ENCODE measurements around the gene CRTAC1. TPM values are rescaled to one million over a fixed set of nuclear protein-coding genes. Genes with fewer than 3 reads are reported as not detected.

CRTAC1 gene
- total RNA-seq, 4 donors from 2014 or later: 0.41 to 0.79 TPM; not detected in 2

GRCh38 chr10:97882142-97883091 lies 148.0 kb downstream of the CRTAC1 start:
- in situ Hi-C loops (cut with MboI; ENCODE audit: low pct_ligation_motif_present in 1 of 4, low pct_unique_long_range_greater_than_20kb in 1 of 4, low sequenced_read_pairs in 3 of 4): no loop called here
- no peaks in the 10 kb centered on the region for H3K4me1 ChIP-seq
- intact Hi-C loops (cut with DNase I; ENCODE audit: low total_unique reads): no loop called here
- TF ChIP-seq CTCF (IDR thresholded peaks at IDR 0.05) (no peak), POLR2AphosphoS5 (IDR thresholded peaks at IDR 0.05) (no peak), EP300 (IDR thresholded peaks at IDR 0.05; ENCODE audit: low read depth) (no peak), POLR2A (IDR thresholded peaks at IDR 0.05) (no peak)
- DNase-seq: no peak
- H3K4me3 ChIP-seq: no peak overlapping the region
- H3K27ac ChIP-seq: no peak overlapping the region
- H3K36me3 ChIP-seq: no peaks in the 10 kb centered on the region
- 40 to 73% methylated on average over 1 to 11 of the region's 11 CpGs for WGBS, 2 donors (ENCODE audit: low coverage in 1 of 2)
- no peaks in the 10 kb centered on the region for H3K27me3 ChIP-seq
- no peaks in the 10 kb centered on the region for H3K9me3 ChIP-seq

- TF ChIP-seq POLR2A (IDR thresholded peaks at IDR 0.05): no peak
- no peak for TF ChIP-seq EP300 (IDR thresholded peaks at IDR 0.05; ENCODE audit: low read depth)
- no peak for TF ChIP-seq POLR2AphosphoS5 (IDR thresholded peaks at IDR 0.05)
- TF ChIP-seq CTCF (IDR thresholded peaks at IDR 0.05): no peak
- Histone ChIP-seq H3K27ac (no peak overlapping the region), H3K27me3 (no peaks in the 10 kb centered on the region), H3K4me3 (no peak overlapping the region), H3K36me3 (no peaks in the 10 kb centered on the region), H3K9me3 (no peaks in the 10 kb centered on the region), H3K4me1 (no peaks in the 10 kb centered on the region)
- in situ Hi-C loops (cut with MboI; ENCODE audit: low pct_ligation_motif_present in 1 of 4, low pct_unique_long_range_greater_than_20kb in 1 of 4, low sequenced_read_pairs in 3 of 4): no loop called here
- intact Hi-C loops (cut with DNase I; ENCODE audit: low total_unique reads): no loop called here
- WGBS, 2 donors (ENCODE audit: low coverage in 1 of 2): 95% methylated on average over 10 of the region's 10 CpGs; no CpG with 5 or more reads in 1 of the 2 donors
- no peak for DNase-seq
Observed at GRCh38 chr10:97880109-97880508, 150.3 kb downstream of the CRTAC1 start.

- Histone ChIP-seq H3K36me3 (no peaks in the 10 kb centered on the region), H3K4me1 (no peaks in the 10 kb centered on the region), H3K27ac (no peak overlapping the region), H3K9me3 (no peaks in the 10 kb centered on the region), H3K27me3 (no peaks in the 10 kb centered on the region), H3K4me3 (no peak overlapping the region)
- intact Hi-C loops (cut with DNase I; ENCODE audit: low total_unique reads): no loop called here
- DNase-seq: no peak
- TF ChIP-seq CTCF (IDR thresholded peaks at IDR 0.05) (no peak), EP300 (IDR thresholded peaks at IDR 0.05; ENCODE audit: low read depth) (no peak), POLR2AphosphoS5 (IDR thresholded peaks at IDR 0.05) (no peak), POLR2A (IDR thresholded peaks at IDR 0.05) (no peak)
- in situ Hi-C loops (cut with MboI; ENCODE audit: low pct_ligation_motif_present in 1 of 4, low pct_unique_long_range_greater_than_20kb in 1 of 4, low sequenced_read_pairs in 3 of 4): loop anchor here in 1 of 4 donors (10.0 kb wide), 1 partner anchor 84 kb away; no protein-coding TSS in a partner anchor
- WGBS, 2 donors (ENCODE audit: low coverage in 1 of 2): 86 to 90% methylated on average over 2 to 5 of the region's 5 CpGs
Observed at GRCh38 chr10:97879241-97879640, 151.2 kb downstream of the CRTAC1 start.

- no peak for DNase-seq
- Histone ChIP-seq H3K4me1 (no peaks in the 10 kb centered on the region), H3K9me3 (no peaks in the 10 kb centered on the region), H3K27ac (no peak overlapping the region), H3K27me3 (no peaks in the 10 kb centered on the region), H3K36me3 (no peaks in the 10 kb centered on the region), H3K4me3 (no peak overlapping the region)
- TF ChIP-seq POLR2AphosphoS5 (IDR thresholded peaks at IDR 0.05) (no peak), EP300 (IDR thresholded peaks at IDR 0.05; ENCODE audit: low read depth) (no peak), POLR2A (IDR thresholded peaks at IDR 0.05) (no peak), CTCF (IDR thresholded peaks at IDR 0.05) (no peak)
- in situ Hi-C loops (cut with MboI; ENCODE audit: low pct_ligation_motif_present in 1 of 4, low pct_unique_long_range_greater_than_20kb in 1 of 4, low sequenced_read_pairs in 3 of 4): loop anchor here in 1 of 4 donors (10.0 kb wide), 1 partner anchor 82 kb away; no protein-coding TSS in a partner anchor
- intact Hi-C loops (cut with DNase I; ENCODE audit: low total_unique reads): no loop called here
- WGBS, 2 donors (ENCODE audit: low coverage in 1 of 2): 69 to 70% methylated on average over 4 of the region's 4 CpGs
Observed at GRCh38 chr10:97876402-97876801, 154.0 kb downstream of the CRTAC1 start.

All from transverse colon (tissue), 4 donors.